Gastroesophageal sphincter (tissue), 4 donors: ENCODE data around the gene ZBTB47. TPM values are rescaled to one million over a fixed set of nuclear protein-coding genes. Genes with fewer than 3 reads are reported as not detected.

Experiments
- ATAC-seq: fragments of 150-250 bp; one replicate; pipeline ENCODE4 v1.9.1; 2016; ENCODE audit warnings: mild to moderate bottlenecking, moderate library complexity
- H3K27ac ChIP-seq, 4 donors: fragments of 200-600 bp; sonication (generic) in 3 of 4; 1 replicate in 3 of 4; 2 replicates in 1 of 4; pipeline ENCODE4 v1.5.1; 2016 to 2019
- H3K27me3 ChIP-seq: fragments of 200-600 bp; sonication (generic); one replicate; pipeline ENCODE4 v1.5.1; 2019
- H3K36me3 ChIP-seq, 2 donors: fragments of 200-600 bp; sonication (generic); one replicate each; pipeline ENCODE4 v1.5.1; 2019; ENCODE audit warnings: control low read depth in 1 of 2
- H3K4me1 ChIP-seq, 3 donors: fragments of 200-600 bp; sonication (generic); 1 replicate in 2 of 3; 2 replicates in 1 of 3; pipeline ENCODE4 v1.5.1; 2016 to 2019; ENCODE audit warnings: control low read depth in 2 of 3
- H3K4me3 ChIP-seq, 2 donors: fragments of 200-600 bp; sonication (generic); one replicate each; pipeline ENCODE4 v1.5.1; 2019; ENCODE audit warnings: mild to moderate bottlenecking in 1 of 2, moderate library complexity in 1 of 2
- H3K9me3 ChIP-seq, 3 donors: fragments of 200-600 bp; sonication (generic); one replicate each; pipeline ENCODE4 v1.5.1; 2017 to 2019; ENCODE audit warnings: control low read depth in 2 of 3
- EP300 ChIP-seq: sonication (generic); formaldehyde crosslinking; IDR thresholded peaks from one replicate; pipeline ENCODE4 v1.6.1; 2017; ENCODE audit warnings: antibody characterized with exemption, mild to moderate bottlenecking
- POLR2A ChIP-seq, 2 donors: fragments of 450-650 bp; IDR thresholded peaks; one replicate each; pipeline ENCODE4 v1.6.1; 2017; ENCODE audit warnings: antibody characterized with exemption in 2 of 2, mild to moderate bottlenecking in 2 of 2, moderate library complexity in 1 of 2
- POLR2AphosphoS5 ChIP-seq: sonication (generic); formaldehyde crosslinking; IDR thresholded peaks from one replicate; pipeline ENCODE4 v1.6.1; 2017; ENCODE audit warnings: antibody characterized with exemption
- WGBS, 2 donors: methylation state at CpG; one replicate each; pipeline ENCODE4 v1.1.5; 2018; ENCODE audit warnings: low coverage in 1 of 2; 5-methylcytosine and 5-hydroxymethylcytosine counted together
- total RNA-seq, 4 donors: library from RNA; depleted of rRNA; stranded (reverse); fragments of >200 nt; gene quantifications; one replicate each; pipeline ENCODE4 v1.1.0, GENCODE V29; 2016
- TF ChIP-seq, protein P1 (sequence below), 4 experiments: fragments of 200-600 bp in 2 of 4; fragments of 450-650 bp in 2 of 4; sonication (generic) in 1 of 4; IDR thresholded peaks; one replicate each; pipeline ENCODE4 v1.5.1; 2017 to 2019; ENCODE audit warnings: antibody characterized with exemption in 4 of 4, mild to moderate bottlenecking in 2 of 4, moderate library complexity in 2 of 4

ZBTB47 gene
- total RNA-seq, 4 donors from 2014 or later = 86.8 to 152 (median 110) TPM

DNA sequence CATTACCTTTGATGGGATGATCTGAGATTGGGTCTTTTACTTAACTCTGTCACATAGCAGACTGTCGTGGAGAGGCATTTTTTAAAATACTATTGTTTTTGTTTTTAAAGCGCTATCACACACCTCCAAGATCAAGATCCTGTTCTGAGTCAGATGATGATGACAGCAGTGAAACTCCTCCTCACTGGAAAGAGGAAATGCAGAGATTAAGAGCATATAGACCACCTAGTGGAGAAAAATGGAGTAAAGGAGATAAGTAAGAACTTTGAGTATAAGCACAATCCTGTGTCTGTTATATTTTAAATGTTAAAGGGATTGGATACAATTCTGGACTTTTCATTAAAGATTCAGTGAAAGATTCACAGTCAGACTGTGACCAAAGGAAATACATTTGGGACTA lies 18.4 kb upstream of the ZBTB47 start:
- Histone ChIP-seq H3K27me3 (no peaks in the 10 kb centered on the region), H3K4me1 (peaks cover 0 to 18% (median 0%) of the 10 kb centered on the region in 3 donors), H3K4me3 (no peak overlapping the region), H3K36me3 (peaks cover 26 to 100% of the 10 kb centered on the region in 2 donors), H3K27ac (no peak overlapping the region), H3K9me3 (no peaks in the 10 kb centered on the region)
- ATAC-seq = no peak
- WGBS, 2 donors = 17 to 88% methylated on average over 1 to 2 of the region's 2 CpGs
- TF ChIP-seq EP300 = no peak
- no peak for TF ChIP-seq POLR2A (IDR thresholded peaks at IDR 0.05)
- TF ChIP-seq, protein P1, sequence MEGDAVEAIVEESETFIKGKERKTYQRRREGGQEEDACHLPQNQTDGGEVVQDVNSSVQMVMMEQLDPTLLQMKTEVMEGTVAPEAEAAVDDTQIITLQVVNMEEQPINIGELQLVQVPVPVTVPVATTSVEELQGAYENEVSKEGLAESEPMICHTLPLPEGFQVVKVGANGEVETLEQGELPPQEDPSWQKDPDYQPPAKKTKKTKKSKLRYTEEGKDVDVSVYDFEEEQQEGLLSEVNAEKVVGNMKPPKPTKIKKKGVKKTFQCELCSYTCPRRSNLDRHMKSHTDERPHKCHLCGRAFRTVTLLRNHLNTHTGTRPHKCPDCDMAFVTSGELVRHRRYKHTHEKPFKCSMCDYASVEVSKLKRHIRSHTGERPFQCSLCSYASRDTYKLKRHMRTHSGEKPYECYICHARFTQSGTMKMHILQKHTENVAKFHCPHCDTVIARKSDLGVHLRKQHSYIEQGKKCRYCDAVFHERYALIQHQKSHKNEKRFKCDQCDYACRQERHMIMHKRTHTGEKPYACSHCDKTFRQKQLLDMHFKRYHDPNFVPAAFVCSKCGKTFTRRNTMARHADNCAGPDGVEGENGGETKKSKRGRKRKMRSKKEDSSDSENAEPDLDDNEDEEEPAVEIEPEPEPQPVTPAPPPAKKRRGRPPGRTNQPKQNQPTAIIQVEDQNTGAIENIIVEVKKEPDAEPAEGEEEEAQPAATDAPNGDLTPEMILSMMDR (IDR thresholded peaks at IDR 0.05) = no peak

DNA sequence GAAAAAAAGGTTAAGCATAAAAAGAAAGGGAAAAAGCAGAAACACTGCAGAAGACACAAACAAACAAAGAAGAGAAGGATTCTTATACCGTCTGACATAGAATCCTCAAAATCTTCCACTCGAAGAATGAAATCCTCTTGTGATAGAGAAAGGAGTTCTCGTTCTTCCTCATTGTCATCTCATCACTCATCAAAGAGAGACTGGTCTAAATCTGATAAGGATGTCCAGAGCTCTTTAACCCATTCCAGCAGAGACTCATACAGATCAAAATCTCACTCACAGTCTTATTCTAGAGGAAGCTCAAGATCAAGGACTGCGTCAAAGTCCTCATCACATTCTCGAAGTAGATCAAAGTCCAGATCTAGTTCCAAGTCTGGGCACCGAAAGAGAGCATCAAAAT lies 16.5 kb upstream of the ZBTB47 start:
- WGBS, 2 donors = 85 to 87% methylated on average over 6 of the region's 6 CpGs
- TF ChIP-seq POLR2A (IDR thresholded peaks at IDR 0.05) (no peak), POLR2AphosphoS5 (no peak), EP300 (no peak)
- TF ChIP-seq, protein P1 (IDR thresholded peaks at IDR 0.05) = no peak
- Histone ChIP-seq H3K27ac (no peak overlapping the region), H3K27me3 (no peaks in the 10 kb centered on the region), H3K4me3 (no peak overlapping the region), H3K36me3 (peaks cover 22 to 100% of the 10 kb centered on the region in 2 donors), H3K9me3 (no peaks in the 10 kb centered on the region), H3K4me1 (peaks cover 0 to 19% (median 0%) of the 10 kb centered on the region in 3 donors)
- ATAC-seq = no peak

DNA sequence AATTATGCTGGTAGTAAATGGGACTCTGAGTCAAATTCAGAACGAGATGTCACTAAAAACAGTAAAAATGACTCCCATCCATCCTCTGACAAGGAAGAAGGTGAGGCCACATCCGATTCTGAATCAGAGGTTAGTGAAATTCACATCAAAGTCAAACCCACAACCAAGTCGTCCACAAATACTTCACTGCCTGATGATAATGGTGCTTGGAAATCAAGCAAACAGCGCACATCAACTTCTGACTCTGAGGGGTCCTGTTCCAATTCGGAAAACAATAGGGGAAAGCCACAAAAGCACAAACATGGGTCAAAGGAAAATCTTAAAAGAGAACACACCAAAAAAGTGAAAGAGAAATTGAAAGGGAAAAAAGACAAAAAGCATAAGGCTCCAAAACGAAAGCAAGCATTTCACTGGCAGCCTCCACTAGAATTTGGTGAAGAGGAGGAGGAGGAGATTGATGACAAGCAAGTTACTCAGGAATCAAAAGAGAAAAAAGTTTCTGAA lies 15.1 kb upstream of the ZBTB47 start:
- Histone ChIP-seq H3K9me3 (no peaks in the 10 kb centered on the region), H3K27me3 (no peaks in the 10 kb centered on the region), H3K4me1 (peaks cover 0 to 19% (median 0%) of the 10 kb centered on the region in 3 donors), H3K27ac (peak overlapping the region in 1 of 4 donors; percentile 11), H3K36me3 (peaks cover 22 to 100% of the 10 kb centered on the region in 2 donors), H3K4me3 (no peak overlapping the region)
- no peak for ATAC-seq
- TF ChIP-seq POLR2A (IDR thresholded peaks at IDR 0.05) (no peak), POLR2AphosphoS5 (no peak), EP300 (no peak)
- TF ChIP-seq, protein P1 (IDR thresholded peaks at IDR 0.05) = no peak
- 66 to 72% methylated on average over 5 to 6 of the region's 6 CpGs for WGBS, 2 donors

DNA sequence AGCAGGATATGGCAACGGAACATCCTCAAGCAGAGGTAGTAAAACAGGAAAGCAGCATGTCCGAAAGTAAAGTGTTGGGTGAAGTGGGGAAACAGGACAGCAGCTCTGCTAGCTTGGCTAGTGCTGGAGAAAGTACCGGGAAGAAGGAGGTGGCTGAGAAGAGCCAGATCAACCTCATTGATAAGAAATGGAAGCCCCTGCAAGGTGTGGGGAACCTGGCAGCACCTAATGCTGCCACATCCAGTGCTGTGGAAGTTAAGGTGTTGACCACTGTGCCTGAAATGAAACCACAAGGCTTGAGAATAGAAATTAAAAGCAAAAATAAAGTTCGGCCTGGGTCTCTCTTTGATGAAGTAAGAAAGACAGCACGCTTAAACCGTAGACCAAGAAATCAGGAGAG lies 14.3 kb upstream of the ZBTB47 start:
- 84 to 88% methylated on average over 6 of the region's 6 CpGs for WGBS, 2 donors
- no peaks in the 10 kb centered on the region for H3K27me3 ChIP-seq
- H3K27ac ChIP-seq = peak overlapping the region in 1 of 4 donors; percentile 11
- H3K4me3 ChIP-seq = no peak overlapping the region
- no peak for ATAC-seq
- peaks cover 19 to 100% of the 10 kb centered on the region in 2 donors for H3K36me3 ChIP-seq
- peaks cover 0 to 19% (median 0%) of the 10 kb centered on the region in 3 donors for H3K4me1 ChIP-seq
- TF ChIP-seq, protein P1 (IDR thresholded peaks at IDR 0.05) = no peak
- no peak for TF ChIP-seq EP300
- no peak for TF ChIP-seq POLR2A (IDR thresholded peaks at IDR 0.05)
- no peak for TF ChIP-seq POLR2AphosphoS5
- no peaks in the 10 kb centered on the region for H3K9me3 ChIP-seq

DNA sequence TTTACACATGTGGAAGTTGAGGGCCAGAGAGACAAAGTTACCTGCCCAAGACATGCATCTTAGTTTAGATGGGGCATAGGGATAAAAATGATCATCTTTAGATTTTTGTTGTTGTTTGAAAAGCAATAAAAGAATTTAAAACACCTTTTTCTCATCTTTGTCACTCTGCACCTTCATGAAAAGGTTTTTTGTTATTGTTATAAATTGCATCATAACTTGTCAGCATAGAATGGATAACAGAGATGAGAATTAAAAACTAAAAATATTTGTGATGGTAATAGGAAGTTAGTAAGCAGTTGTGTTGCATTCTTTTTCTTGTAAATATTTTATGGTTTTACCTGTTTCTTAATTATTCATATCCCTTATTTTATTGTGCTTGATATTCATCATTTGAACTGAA lies 13.4 kb upstream of the ZBTB47 start:
- no peaks in the 10 kb centered on the region for H3K9me3 ChIP-seq
- H3K4me1 ChIP-seq = peaks cover 0 to 19% (median 0%) of the 10 kb centered on the region in 3 donors
- H3K36me3 ChIP-seq = peaks cover 18 to 100% of the 10 kb centered on the region in 2 donors
- no peak overlapping the region for H3K27ac ChIP-seq
- ATAC-seq = no peak
- H3K4me3 ChIP-seq = no peak overlapping the region
- H3K27me3 ChIP-seq = no peaks in the 10 kb centered on the region
- TF ChIP-seq, protein P1 (IDR thresholded peaks at IDR 0.05) = no peak
- no peak for TF ChIP-seq POLR2AphosphoS5
- no peak for TF ChIP-seq POLR2A (IDR thresholded peaks at IDR 0.05)
- no peak for TF ChIP-seq EP300
